GM13977 (cell line): Measurements from ENCODE around the gene CEP72.

Experiments
- DNase-seq: peaks from one replicate; pipeline ENCODE4 v3.0.0; 2012; ENCODE audit warnings: low spot score
- CTCF ChIP-seq: IDR thresholded peaks from 2 replicates; pipeline ENCODE4 v1.5.1; 2012; ENCODE audit warnings: mild to moderate bottlenecking, control low read depth; ENCODE audit not compliant: insufficient read depth; ENCODE audit errors: extremely low read depth, missing control alignments
- in situ Hi-C: fragments of 300-500 bp; cut with MboI; formaldehyde crosslinking; loops from one replicate; pipeline ENCODE4 v1.12.0; 2022; ENCODE audit warnings: low sequenced_read_pairs, low pct_unique_long_range_greater_than_20kb, mixed read lengths, inconsistent platforms; ENCODE audit not compliant: unreplicated experiment

The CEP72 gene

GRCh38 chr5:587403-587802 lies 24.7 kb upstream of the CEP72 start:
- in situ Hi-C loops, result no loop called here
- DNase-seq, result no peak
- no peak for TF ChIP-seq CTCF

GRCh38 chr5:588406-588995 lies 23.6 kb upstream of the CEP72 start:
- no peak for DNase-seq
- in situ Hi-C loops, result no loop called here
- TF ChIP-seq CTCF, result no peak

GRCh38 chr5:589173-589572 lies 23.0 kb upstream of the CEP72 start:
- TF ChIP-seq CTCF, result no peak
- in situ Hi-C loops, result no loop called here

GRCh38 chr5:589588-589987 lies 22.6 kb upstream of the CEP72 start:
- no peak for TF ChIP-seq CTCF
- no peak for DNase-seq
- in situ Hi-C loops, result no loop called here

More at GRCh38 chr5:589173-589572, 23.0 kb upstream of the CEP72 start:
- no peak for DNase-seq

GRCh38 chr5:590346-590745 lies 21.8 kb upstream of the CEP72 start:
- TF ChIP-seq CTCF, result no peak
- no peak for DNase-seq
- in situ Hi-C loops, result no loop called here

GRCh38 chr5:591746-592145 lies 20.4 kb upstream of the CEP72 start:
- in situ Hi-C loops, result no loop called here
- no peak for DNase-seq
- no peak for TF ChIP-seq CTCF

- no peak for TF ChIP-seq CTCF
- in situ Hi-C loops, result no loop called here
- no peak for DNase-seq
Measured at GRCh38 chr5:592158-592557, 20.0 kb upstream of the CEP72 start.
